ENCODE data around the gene NLRC5. TPM values are rescaled to one million over a fixed set of nuclear protein-coding genes. Genes with fewer than 3 reads are reported as not detected.

NLRC5 gene
- total RNA-seq, 1 donor from 2014 or later, result 1.5 TPM

DNA sequence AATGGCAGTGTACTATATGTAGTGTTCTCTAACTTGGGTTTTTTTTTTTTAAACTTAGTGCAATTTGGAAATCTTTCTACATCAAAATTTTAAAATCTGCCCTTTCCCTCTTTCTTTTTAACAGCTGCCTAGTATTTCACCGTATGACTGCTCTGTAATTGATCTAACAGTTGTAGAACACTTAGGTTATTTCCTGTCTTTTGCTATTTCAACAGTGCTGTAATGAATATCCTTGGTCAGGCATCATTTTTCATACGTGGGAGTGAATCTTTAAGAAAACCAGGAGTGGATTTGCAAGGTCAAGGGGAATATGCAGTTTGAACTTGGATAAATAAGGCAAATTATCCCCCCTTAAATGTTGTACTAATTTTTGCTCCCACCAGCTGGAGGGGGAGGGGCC is 3.8 kb downstream of the NLRC5 start:
- H3K27ac Mint-ChIP-seq (ENCODE audit: unreplicated experiment), result no peak overlapping the region
- no peak for DNase-seq
- H3K4me3 Mint-ChIP-seq (ENCODE audit: unreplicated experiment), result no peak overlapping the region
- H3K27me3 Mint-ChIP-seq (ENCODE audit: unreplicated experiment), result peaks cover 15% of the 10 kb centered on the region
- H3K9me3 Mint-ChIP-seq (ENCODE audit: unreplicated experiment), result no peaks in the 10 kb centered on the region
- TF ChIP-seq, protein P1, sequence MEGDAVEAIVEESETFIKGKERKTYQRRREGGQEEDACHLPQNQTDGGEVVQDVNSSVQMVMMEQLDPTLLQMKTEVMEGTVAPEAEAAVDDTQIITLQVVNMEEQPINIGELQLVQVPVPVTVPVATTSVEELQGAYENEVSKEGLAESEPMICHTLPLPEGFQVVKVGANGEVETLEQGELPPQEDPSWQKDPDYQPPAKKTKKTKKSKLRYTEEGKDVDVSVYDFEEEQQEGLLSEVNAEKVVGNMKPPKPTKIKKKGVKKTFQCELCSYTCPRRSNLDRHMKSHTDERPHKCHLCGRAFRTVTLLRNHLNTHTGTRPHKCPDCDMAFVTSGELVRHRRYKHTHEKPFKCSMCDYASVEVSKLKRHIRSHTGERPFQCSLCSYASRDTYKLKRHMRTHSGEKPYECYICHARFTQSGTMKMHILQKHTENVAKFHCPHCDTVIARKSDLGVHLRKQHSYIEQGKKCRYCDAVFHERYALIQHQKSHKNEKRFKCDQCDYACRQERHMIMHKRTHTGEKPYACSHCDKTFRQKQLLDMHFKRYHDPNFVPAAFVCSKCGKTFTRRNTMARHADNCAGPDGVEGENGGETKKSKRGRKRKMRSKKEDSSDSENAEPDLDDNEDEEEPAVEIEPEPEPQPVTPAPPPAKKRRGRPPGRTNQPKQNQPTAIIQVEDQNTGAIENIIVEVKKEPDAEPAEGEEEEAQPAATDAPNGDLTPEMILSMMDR (IDR thresholded peaks at IDR 0.05; ENCODE audit: partially characterized antibody, unreplicated experiment), result no peak
- H3K4me1 Mint-ChIP-seq (ENCODE audit: low read depth, unreplicated experiment), result peaks cover 1% of the 10 kb centered on the region
- H3K36me3 Mint-ChIP-seq (ENCODE audit: unreplicated experiment), result no peaks in the 10 kb centered on the region

DNA sequence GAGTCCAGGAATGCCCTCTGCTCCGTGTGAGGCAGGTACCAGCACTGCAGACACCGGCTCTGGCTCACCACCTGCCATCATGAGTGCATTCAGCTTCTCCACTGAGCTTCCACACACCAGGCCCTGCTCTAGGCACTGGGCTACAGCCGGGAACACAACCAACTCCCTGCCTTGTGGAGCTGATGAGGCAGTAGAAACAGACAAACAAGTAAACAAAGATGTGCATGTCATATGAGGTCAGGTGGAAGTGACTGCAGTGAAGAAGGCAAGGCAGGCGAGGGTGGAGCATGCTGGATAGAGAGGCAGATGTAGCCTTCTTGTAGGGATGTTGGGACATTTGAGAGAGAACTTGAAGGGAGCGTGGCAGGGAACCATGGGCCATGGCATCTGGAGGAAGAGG is 5.0 kb downstream of the NLRC5 start:
- TF ChIP-seq, protein P1 (IDR thresholded peaks at IDR 0.05; ENCODE audit: partially characterized antibody, unreplicated experiment), result no peak
- Mint-ChIP-seq H3K36me3 (ENCODE audit: unreplicated experiment) (no peaks in the 10 kb centered on the region), H3K27me3 (ENCODE audit: unreplicated experiment) (peaks cover 15% of the 10 kb centered on the region), H3K27ac (ENCODE audit: unreplicated experiment) (no peak overlapping the region), H3K4me1 (ENCODE audit: low read depth, unreplicated experiment) (peaks cover 1% of the 10 kb centered on the region), H3K4me3 (ENCODE audit: unreplicated experiment) (no peak overlapping the region), H3K9me3 (ENCODE audit: unreplicated experiment) (no peaks in the 10 kb centered on the region)
- no peak for DNase-seq

DNA sequence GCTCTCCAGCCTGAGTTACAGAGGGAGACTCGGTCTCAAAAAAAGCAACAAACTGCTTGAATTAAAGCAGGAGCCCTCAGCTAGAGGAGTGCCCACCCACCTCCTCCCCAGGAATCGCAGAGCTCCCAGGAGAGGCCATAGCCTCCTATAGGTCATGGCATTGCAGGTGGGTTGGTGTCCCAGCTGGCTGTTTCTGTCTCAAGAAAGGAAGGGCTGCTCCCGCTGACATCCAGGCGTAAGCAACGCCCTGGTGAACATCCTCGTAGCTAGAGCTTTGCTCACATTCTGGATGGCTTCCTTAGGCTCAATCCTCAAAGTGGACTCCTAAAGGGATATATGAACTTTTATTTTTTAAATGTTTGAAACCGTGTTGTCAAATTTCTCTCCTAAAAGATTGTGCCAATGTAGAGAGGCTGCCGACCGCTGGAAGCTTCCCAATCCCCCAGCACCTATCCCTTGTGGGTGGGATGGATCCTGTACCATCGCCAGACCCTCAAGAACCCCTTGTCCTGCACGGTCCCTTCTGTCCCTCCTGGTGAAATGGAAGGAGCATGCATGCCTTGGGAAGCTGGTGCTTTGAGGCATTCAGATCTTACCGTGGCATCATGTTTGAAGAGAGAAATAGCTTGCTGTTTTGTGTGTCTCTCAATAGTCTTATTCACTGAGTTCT is 5.9 kb downstream of the NLRC5 start:
- no peak overlapping the region for H3K4me3 Mint-ChIP-seq (ENCODE audit: unreplicated experiment)
- DNase-seq, result no peak
- H3K27ac Mint-ChIP-seq (ENCODE audit: unreplicated experiment), result no peak overlapping the region
- H3K4me1 Mint-ChIP-seq (ENCODE audit: low read depth, unreplicated experiment), result no peaks in the 10 kb centered on the region
- no peaks in the 10 kb centered on the region for H3K9me3 Mint-ChIP-seq (ENCODE audit: unreplicated experiment)
- TF ChIP-seq, protein P1 (IDR thresholded peaks at IDR 0.05; ENCODE audit: partially characterized antibody, unreplicated experiment), result no peak
- no peaks in the 10 kb centered on the region for H3K36me3 Mint-ChIP-seq (ENCODE audit: unreplicated experiment)
- peaks cover 7% of the 10 kb centered on the region for H3K27me3 Mint-ChIP-seq (ENCODE audit: unreplicated experiment)

DNA sequence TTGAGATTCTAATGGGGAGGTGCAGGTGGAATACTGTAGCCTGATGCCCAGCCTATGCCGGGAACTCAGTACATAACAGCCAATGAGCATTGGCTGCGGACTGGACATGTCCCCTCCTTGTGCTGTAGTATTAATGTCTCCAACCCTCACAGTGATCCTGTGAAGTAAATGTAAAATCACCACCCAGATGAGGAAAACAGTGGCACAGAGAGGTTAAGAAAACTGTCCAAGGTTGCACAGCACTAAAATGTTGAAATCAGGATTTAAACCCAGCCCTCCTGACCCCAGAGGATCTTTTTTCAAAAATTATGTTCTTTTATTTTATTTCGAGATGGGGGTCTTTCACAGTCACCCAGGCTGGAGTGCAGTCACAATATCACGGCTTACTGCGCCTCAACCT is 7.9 kb downstream of the NLRC5 start:
- no peak overlapping the region for H3K4me3 Mint-ChIP-seq (ENCODE audit: unreplicated experiment)
- no peaks in the 10 kb centered on the region for H3K4me1 Mint-ChIP-seq (ENCODE audit: low read depth, unreplicated experiment)
- H3K36me3 Mint-ChIP-seq (ENCODE audit: unreplicated experiment), result no peaks in the 10 kb centered on the region
- no peaks in the 10 kb centered on the region for H3K9me3 Mint-ChIP-seq (ENCODE audit: unreplicated experiment)
- TF ChIP-seq, protein P1 (IDR thresholded peaks at IDR 0.05; ENCODE audit: partially characterized antibody, unreplicated experiment), result no peak
- peaks cover 5% of the 10 kb centered on the region for H3K27me3 Mint-ChIP-seq (ENCODE audit: unreplicated experiment)
- no peak overlapping the region for H3K27ac Mint-ChIP-seq (ENCODE audit: unreplicated experiment)
- DNase-seq, result no peak

DNA sequence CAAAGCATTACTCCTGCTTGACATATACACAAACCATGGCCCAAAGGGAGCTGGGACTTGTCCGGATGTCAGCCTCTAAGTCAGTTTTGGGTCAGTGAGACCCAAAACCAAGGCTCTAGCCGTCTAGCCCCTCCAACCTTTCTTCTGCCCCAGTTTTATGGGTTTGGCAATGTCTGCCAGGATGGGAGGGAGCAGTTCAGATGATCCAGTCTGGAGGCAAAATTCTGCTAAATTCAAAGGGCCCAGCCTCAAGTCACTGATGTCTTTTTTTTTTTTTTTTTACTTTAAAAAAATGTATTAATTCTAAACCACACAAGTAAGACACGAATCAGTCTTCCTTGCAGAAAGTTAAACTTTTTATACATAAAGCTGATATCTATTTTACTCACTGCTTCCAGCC is 8.6 kb downstream of the NLRC5 start:
- Mint-ChIP-seq H3K27me3 (ENCODE audit: unreplicated experiment) (peaks cover 5% of the 10 kb centered on the region), H3K4me1 (ENCODE audit: low read depth, unreplicated experiment) (no peaks in the 10 kb centered on the region), H3K36me3 (ENCODE audit: unreplicated experiment) (no peaks in the 10 kb centered on the region), H3K9me3 (ENCODE audit: unreplicated experiment) (no peaks in the 10 kb centered on the region), H3K4me3 (ENCODE audit: unreplicated experiment) (no peak overlapping the region), H3K27ac (ENCODE audit: unreplicated experiment) (no peak overlapping the region)
- TF ChIP-seq, protein P1 (IDR thresholded peaks at IDR 0.05; ENCODE audit: partially characterized antibody, unreplicated experiment), result no peak
- DNase-seq, result no peak
